ENCODE measurements around the gene ZNF750.

ZNF750 gene

DNA sequence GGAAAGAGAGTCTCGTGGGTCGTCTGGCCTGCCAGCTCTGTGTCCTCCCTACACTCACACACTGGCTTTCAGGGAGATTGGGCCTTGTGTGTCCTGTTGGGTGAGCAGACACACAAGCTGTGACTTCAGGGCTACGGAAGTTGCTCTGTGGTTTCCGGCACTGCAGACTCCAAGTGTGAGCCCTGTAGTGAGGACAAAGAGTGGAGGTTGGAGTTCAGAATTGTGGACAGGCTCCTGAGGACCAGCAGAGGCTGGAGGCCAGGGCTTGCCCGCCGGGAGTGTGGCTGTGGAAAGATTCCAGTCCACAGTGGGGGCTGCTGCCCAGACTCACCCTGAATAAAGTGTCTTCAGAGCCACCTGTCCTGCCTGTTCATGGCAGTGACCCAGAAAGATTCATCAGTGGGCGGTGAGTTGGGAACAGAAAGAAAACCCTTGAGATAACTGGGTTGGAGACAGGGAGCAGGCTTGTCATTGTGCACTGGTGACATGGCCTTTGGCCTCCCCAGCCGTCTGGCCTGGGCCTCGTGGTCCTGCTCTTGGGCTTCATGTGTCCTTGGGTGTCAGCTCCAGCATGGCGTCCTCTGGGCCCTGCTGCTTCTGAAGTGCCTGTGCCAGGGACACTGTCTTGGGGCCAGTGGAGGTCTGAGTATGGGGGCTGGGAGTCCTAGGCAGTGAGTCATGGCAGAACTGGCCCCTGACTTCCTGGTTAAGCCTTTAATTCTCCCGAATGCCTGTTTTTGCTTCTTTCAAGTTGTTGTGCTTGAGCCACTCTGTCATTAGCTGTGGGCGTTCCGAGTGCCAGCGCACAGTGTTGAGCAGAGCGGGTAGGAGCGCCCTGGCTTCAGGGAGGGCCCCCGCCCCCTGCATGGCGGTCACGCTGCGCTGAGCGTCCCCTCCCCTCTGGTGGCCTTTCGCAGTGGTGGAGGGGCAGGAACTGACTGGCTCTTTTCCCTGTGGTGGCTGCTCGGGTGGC is 19.9 kb upstream of the ZNF750 start:
- DNase-seq: peak in 1 of 2 experiments; percentile 20

- DNase-seq: peak in 1 of 2 experiments; percentile 16
These were observed 18.7 kb upstream of the ZNF750 start for GRCh38 chr17:82858376-82859126.

GRCh38 chr17:82856361-82856760 is 16.5 kb upstream of the ZNF750 start:
- DNase-seq: no peak

DNA sequence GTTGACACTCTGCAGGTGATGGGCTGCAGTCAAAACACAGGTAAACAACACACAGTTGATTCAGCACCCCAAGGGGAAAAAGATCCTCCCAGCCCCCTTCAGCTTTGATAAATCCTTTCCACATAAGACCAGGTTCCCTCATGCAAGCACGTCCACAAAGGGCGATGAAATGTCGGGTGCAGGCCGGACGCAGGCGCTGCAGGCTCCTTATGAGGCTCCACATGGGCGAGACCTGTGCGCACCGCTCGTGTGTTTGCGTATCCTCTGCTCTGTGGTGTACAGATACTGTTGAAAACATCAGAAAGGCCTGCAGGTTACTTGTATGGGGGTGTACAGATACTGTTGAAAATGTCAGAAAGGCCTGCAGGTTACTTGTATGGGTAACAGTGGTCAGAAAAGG is 14.4 kb upstream of the ZNF750 start:
- DNase-seq: no peak

- no peak for DNase-seq
These were observed 11.6 kb upstream of the ZNF750 start for GRCh38 chr17:82851381-82851780.

DNA sequence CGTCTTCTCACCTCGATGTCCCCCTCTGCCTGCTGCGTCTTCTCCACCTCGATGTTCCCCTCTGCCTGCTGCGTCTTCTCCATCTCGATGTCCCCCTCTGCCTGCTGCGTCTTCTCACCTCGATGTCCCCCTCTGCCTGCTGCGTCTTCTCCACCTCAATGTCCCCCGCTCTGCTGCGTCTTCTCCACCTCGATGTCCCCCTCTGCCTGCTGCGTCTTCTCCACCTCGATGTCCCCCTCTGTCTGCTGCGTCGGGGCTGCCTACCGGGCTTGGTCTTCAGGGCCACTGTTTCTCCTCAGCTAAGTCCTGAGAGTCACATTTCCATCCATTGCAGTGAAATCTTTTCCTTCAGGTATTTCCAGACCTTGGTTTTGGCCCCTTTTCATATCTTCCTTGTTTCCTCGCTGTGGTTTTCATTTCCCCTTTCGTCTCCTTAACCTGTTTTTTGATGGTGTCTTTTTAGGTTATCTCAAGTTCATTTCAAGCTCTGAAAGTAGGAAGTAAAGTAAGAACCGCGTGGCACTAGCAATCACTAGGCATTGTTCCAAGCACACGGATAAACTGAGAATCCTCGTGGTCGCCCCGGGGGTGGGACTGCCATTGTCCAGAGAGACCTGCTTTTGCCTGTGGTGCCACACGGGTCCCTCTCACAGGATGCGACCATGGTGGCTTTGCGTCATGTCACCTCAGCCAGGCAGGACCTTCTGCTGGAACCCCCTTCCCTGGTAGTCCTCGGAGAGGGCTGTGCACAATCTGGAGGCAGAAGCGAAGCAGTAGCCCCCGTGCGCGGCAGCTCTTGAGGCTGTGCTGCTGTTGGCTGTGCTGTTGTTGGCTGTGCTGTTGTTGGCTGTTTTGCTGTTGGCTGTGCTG is 9.5 kb upstream of the ZNF750 start:
- no peak for DNase-seq

DNA sequence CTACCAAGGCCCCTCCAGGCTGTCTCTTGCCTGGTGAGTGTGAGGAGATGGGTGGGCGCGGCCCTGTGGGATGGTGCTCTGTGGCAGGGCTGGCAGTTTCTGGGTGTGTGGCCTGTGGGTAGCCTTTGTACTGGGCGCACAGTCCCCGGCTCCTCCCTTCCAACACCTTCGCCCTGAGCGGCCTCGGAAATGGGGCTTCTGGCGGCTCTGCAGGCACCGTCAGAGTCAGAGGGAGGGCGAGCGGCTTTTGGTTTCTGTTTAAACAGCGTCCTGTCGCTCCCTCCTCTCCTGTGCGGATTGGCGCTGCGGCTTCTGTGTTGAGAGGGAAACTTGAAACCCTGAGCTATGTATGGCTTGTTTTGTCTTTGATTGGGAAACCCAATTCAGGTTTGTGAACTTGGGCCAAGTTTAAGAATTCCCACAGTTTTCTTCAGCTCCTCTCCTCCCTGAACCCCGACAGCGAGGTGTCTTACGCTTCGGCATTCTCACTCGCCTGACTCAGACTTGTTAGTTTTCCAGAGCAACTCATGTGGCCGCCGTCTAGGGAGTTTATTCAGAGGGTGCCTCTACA is 8.3 kb upstream of the ZNF750 start:
- no peak for DNase-seq

DNA sequence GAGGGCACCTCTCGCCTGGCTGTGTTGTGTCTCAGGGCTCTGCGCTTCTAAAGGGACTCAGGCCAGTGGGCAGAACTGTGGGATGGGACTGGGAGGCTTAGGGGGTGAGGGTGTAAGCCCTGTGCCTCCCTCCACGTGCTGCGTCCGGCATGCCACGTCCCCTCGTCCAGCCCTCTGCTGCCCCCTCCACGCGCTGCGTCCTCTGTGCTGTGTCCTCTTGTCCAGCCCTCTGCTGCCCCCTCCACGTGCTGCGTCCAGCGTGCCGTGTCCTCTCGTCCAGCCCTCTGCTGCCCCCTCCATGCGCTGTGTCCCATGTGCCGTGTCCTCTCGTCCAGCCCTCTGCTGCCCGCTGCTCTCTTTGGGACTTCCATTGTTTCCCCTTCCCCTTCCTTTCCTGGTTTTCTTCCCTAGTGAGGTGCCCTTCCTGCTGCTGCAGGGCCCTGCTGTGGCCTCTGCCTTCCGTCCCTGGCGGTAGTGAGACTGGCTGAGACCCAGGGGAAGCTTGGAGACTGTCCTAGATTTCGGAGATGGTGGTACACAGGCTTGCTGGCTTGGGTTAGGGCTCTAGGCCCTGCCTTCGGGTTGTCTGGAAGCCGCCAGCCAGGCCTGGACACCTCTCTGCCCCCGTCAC is 6.4 kb upstream of the ZNF750 start:
- DNase-seq: no peak

GRCh38 chr17:82845163-82845807 is 5.5 kb upstream of the ZNF750 start:
- DNase-seq: no peak

DNA sequence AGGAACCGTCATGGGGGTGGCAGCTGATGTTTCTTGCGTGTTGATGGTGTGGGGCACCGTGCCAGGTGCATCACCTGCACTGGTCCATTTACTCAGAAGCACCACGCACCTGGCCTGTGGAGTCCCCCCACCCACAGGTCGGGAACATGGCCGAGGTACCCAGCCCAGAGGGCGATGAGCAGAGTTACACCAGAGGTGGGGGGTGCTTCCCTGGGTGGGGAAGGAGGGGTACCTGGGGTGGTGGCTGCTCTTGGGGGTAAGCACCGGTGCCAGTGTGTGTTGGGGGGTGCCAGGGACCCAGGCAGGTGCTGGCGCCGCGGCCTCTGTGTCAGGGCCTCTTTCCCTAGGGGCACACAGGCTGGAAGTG is 5.0 kb upstream of the ZNF750 start:
- no peak for DNase-seq

DNA sequence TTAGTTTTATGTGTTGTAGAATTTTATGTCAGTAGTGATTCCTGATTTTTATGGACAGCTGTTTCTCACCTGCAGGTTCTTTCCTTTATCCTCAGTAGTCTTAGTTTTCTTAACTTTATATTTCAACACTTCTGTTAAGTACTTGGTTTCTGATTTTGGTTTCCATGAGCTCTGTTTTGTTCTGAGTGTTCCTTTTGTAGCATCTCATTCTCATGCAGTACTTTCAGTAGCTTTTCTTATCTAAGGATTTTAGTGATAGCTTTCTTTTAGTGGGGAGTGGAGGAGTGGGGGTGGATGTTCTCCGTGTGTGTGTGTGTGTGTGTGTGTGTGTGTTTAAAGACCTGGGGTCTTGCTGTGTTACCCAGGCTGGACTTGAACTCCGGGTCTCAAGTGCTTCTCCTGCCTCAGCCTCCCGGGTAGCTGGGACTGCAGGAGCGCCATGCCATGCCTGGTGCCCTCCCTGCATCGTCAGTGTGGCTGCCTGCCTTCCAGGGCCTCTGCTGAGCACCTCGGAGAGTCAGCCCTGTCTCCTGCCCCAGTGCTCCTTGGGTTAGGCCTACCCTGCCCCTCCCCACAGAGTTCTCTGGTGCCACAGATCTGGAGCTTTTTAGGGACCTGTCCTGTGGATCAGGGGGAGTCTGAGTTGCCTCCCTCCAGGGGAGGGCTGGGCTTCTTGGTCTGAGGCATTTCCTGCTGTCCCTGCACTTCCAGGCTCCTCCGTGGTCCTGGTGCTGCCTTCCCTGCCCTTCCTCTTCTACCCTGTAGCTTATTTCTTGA is 4.3 kb upstream of the ZNF750 start:
- no peak for DNase-seq

DNA sequence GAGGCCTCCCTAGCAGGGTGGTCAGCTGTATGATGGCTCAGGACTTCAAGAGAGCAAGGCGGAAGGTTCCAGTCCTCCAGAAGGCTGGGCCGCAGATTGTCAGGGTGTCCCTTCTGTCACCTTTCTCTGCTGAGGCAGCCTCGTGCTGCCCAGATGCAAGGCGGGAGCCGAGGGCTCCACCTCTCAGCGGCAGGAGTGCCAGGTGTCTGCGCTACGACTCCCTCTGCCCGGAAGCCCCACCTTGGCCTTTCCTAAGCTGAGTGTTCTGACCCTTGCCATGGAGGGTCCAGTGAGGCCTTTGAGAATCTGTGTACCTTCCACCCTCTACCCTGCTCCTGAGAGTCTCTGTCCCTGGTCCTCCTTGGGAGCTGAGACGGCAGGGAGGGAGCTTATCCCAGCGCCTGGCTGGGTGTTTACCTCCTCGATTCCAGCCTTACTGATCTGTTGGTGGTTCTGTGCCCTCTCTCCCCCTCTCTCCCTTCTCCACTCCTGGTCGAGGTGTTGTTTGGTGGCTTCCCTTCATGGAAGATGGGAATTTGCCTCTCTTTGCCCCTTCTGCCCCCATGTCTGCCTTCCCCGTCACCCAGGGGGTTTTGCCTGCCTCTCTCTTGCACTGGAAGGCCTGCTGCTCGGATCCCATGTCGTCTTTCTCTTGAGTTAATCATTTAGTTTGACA is 2.2 kb upstream of the ZNF750 start:
- DNase-seq: no peak

DNA sequence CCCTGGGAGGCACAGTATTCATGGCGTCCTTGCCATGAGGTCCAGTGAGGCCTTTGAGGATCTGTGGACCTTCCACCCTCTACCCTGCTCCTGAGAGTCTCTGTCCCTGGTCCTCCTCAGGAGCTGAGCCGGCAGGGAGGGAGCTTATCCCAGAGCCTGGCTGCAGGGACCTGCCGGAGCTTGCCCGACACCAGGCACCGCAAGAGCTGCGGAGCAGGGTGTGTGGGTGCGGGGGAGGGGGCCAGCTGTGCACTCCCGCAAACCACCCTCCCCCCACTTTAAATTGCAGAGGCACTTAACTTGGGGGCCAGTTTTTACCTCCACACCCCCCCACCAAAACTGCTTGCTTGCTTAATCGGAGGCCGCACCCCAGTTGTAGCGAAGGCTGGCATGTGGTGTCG is 609 bp upstream of the ZNF750 start:
- peak in 1 of 2 experiments; percentile 68 for DNase-seq

- DNase-seq: no peak
These were observed 1.3 kb downstream of the ZNF750 start for GRCh38 chr17:82838386-82839063.

- DNase-seq: no peak
These were observed 2.1 kb downstream of the ZNF750 start for GRCh38 chr17:82837586-82838320.

- peak in 1 of 2 experiments; percentile 43 for DNase-seq
These were observed 2.9 kb downstream of the ZNF750 start for GRCh38 chr17:82836823-82837357.

DNA sequence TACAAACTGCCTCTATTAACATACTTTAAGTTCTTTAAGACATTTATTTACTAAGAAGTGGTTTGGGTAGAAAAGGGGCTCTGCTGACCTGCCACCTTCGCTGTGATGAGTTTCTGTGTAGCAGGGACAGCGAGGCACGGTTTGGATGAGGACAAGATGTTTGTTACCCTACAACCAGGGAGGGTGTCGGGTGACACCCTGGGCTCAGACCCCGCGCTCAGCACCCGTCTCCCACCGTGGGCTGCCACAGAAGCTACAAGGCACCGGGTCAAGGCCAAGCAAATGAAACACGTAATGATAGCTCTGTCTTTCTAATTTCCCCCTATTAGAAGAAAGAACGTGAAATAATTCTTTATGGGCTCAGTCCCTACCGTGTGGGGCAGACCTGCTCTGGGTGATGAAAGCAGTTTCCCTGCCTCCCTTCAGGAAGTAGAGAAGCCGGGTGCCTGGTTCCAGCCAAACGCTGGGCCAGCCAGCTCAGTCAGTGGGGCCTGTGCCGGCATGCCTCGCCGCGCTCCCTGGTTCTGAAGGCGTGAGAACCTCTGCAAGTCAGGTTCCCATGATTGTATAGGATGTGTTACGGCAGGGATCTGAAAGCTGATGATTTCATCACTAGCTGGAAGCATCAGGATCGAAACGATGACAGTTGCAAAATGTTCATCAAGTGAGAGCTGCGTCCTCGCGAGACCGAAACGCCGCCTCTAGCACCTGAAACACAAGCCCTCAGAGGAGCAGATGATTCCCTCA is 3.9 kb downstream of the ZNF750 start:
- DNase-seq: peak; percentile 32 to 71

DNA sequence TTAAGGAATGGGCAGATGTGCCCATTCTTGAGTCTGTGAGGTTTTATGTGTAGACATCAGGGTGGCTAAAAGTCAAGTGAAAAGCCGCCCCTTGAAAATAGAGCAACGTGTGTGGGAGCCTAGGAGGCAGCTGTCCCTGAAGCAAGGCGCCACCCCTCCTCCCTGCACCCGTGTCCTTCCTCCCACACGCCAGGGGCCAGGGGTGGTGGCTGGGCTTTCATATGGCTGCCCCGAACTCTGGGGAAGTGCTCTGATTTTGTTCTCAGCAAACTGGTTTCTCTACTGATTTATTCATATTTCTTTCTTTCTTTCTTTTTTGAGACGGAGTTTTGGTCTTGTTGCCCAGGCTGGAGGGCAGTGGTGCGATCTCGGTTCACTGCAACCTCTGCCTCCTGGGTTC is 4.7 kb downstream of the ZNF750 start:
- no peak for DNase-seq
